ENCODE results near the gene EYS.

Gene EYS

DNA sequence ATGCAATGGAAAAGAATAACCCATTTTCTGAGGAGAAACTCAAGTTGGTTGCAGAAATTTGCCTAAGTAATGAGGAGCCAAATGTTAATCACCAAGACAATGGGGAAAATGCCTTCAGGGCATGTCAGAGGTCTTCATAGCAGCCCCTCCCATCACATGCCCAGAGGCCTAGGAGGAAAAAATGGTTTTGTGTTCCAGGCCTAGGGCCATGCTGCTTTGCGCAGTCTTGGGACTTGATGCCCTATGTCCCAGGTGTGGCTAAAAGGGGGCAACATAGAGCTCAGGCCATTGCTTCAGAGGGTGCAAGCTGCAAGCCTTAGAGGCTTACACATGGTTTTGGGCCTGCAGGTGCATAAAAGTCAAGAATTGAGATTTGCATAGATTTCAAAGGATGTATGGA lies 485.9 kb downstream of the EYS start:
- no peak for DNase-seq (ENCODE audit: low read depth)

DNA sequence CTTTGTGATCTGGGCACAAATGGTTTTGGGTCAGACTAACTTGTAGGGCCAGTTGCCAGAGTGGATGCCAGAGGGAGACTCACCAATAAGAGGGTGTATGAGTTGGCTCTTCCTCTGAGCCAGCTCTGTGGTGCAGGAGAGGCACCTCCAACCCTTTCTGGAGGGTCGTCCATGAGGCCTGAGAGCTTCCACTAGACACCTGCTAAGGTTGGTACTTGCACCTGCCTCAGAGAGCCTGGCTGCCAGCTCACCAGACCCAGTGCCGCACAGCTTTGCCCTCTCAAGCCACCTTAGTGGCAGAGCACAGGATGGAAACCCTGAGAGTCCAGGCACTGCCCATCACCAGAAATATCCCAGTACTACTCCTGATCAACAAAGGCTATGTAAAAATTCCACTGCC lies 504.3 kb downstream of the EYS start:
- DNase-seq (ENCODE audit: low read depth): no peak

- DNase-seq (ENCODE audit: low read depth): no peak
These were observed 507.3 kb downstream of the EYS start for GRCh38 chr6:65199683-65200082.

GRCh38 chr6:65199121-65199520 lies 507.9 kb downstream of the EYS start:
- DNase-seq (ENCODE audit: low read depth): no peak

GRCh38 chr6:65191471-65191870 lies 515.6 kb downstream of the EYS start:
- no peak for DNase-seq (ENCODE audit: low read depth)

- DNase-seq (ENCODE audit: low read depth): no peak
These were observed 517.7 kb downstream of the EYS start for GRCh38 chr6:65189236-65189881.

DNA sequence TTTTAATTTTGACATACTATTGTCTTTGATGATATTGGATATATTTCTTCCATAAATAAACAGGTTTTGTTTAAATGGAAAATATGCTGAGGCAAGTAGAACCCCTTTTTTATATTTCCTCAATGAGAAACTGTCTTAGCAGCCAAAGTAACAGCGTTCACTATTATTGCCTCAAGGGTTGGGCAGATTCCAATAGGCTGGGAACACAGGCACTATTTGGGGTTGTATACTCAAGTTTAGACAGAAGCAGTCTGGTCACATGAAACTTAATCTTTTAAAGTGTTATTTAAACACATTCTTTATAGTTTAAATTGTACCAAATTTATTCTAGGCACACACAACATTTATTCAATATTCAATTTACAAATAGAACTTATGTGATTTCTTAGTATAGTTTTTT lies 520.2 kb downstream of the EYS start:
- no peak for DNase-seq (ENCODE audit: low read depth)

GRCh38 chr6:65182681-65183080 lies 524.3 kb downstream of the EYS start:
- DNase-seq (ENCODE audit: low read depth): no peak

- no peak for DNase-seq (ENCODE audit: low read depth)
These were observed 536.8 kb downstream of the EYS start for GRCh38 chr6:65170273-65170672.

DNA sequence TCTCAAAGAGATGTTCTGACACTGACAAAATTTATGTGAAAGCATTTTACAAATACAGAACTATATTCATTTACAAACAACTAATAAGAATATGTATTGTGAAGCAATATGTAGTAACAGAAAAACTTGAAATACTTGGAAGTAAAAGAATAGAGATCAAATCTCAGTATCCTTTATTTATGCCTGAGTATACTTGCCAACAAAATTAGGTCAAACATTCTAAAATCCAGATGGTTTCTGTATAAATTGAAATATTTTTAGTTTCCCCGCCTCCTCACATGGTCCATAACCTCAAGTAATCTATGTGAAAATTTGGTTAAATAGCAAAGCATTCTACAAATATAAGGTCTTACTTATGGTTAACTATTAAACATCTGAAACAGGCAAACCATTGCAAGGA lies 545.4 kb downstream of the EYS start:
- DNase-seq (ENCODE audit: low read depth): no peak

GRCh38 chr6:65157025-65157424 lies 550.0 kb downstream of the EYS start:
- no peak for DNase-seq (ENCODE audit: low read depth)

DNA sequence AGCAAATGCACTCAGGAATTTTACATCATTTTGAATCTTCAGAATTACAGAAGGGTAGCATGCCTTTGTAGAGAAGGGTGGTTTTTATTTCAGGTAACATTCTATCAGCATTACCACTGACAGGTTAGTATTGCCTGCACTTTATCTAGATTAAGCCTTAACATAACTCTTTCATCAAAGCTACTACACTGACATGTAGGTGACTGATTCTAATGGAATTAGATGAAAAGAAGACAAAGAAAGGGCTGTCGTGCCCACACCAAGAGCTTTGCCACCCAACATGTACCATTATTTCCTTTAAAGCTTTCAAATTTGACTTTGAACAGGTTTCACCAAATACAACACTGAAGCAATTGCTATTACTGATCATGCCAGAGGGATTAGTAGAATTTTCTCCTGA lies 551.9 kb downstream of the EYS start:
- DNase-seq (ENCODE audit: low read depth): no peak

GRCh38 chr6:65149841-65150240 lies 557.2 kb downstream of the EYS start:
- DNase-seq (ENCODE audit: low read depth): no peak

DNA sequence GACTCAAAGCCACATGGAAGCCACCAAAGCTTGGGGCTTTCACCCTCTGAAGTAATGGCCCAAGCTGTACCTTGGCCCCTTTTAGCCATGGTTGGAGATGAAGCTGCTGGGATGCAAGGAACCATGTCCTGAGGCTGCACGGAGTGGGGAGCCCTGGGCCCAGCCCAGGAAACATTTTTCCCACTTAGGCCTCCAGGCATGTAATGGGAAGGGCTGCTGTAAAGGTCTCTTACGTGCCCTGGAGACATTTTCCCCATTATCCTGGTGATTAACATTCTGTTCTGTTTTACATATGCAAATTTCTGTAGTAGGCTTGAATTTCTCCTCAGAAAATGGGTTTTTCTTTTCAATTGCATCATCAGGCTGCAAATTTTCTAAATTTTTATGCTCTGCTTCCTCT lies 558.2 kb downstream of the EYS start:
- no peak for DNase-seq (ENCODE audit: low read depth)

- no peak for DNase-seq (ENCODE audit: low read depth)
These were observed 571.5 kb downstream of the EYS start for GRCh38 chr6:65135567-65135966.

DNA sequence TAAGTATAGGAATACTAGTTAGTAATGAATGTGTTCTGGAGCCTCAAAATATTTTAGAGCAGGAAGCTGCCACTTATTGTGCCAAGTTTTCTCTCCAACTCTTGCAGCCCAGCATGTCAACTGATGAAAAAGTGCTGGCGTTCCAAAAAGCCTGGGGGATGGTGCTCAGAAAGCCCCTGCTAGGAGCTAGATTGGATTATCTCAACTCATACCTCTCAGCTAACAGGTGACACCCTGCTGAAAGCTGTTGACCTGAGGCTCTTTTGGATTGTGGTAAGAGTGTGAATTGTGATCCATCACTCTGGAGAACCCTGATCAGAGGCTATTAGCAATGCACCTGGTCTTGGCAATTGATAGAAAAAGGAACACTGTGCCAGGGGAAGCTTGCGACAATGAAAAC lies 580.4 kb downstream of the EYS start:
- no peak for DNase-seq (ENCODE audit: low read depth)

DNA sequence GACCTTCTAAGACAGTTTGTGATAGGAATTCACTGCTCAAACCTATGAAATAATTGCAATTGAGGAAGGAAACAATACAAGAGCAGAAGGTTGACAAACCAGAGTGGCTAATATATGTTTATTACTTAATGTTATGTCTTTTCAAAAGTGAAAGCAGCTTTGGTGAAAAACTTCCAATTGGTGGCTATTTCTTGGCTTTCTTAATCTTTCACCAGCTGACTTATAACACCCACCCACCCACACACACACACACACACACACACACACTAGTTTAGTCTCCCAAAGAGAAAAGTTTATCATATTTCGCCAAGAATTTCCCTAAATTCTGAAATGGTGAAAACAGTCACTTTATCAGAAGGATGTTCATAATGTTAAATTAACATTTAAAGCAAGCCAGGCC lies 583.5 kb downstream of the EYS start:
- DNase-seq (ENCODE audit: low read depth): no peak

DNA sequence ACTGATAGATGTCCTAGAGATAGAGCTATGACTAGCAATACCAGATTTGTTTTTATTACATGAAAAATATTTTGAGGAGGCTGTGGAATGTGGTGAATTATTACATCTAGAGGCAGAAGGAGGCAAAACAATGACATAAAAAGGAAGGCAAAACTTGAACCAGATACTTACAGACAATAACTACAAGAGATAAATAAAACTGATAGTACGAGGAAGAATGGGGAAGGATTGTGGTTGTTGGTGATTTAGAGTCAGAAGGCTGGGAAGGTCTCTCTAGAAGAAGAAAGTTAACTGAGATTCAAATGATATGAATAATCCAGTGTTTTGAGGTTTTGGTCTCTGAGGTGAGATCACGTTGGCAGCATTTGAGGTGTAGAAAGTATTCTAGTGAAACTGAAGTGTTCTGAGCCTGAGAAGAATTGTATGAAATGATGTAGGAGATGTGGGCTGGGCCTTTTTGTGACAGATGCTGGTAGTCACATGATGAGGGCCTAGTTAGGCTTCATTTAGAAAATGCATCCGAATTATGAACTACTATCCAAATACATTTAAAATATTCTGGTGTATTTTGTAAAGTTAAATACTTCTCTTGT lies 589.1 kb downstream of the EYS start:
- DNase-seq (ENCODE audit: low read depth): no peak

GRCh38 chr6:65116326-65116725 lies 590.7 kb downstream of the EYS start:
- DNase-seq (ENCODE audit: low read depth): no peak

GRCh38 chr6:65113581-65113980 lies 593.4 kb downstream of the EYS start:
- no peak for DNase-seq (ENCODE audit: low read depth)

DNA sequence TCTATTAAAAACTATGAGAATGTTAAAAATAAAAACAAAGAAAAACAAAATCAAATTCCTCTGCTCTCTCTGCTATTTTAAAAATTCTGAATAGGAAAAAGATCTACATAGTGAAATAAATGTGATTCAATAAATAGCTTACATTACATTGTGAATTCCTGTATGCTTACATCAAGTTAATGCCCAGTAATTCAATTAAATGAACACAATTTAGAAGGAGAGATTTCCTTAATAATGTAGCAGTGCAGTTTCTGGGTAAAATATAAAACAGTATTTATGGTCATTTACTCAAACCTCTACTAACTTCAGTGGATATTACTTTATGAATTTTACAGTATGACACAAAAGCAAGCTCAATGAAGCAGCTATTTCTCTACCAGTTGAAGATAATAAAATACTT lies 594.6 kb downstream of the EYS start:
- no peak for DNase-seq (ENCODE audit: low read depth)

- no peak for DNase-seq (ENCODE audit: low read depth)
These were observed 597.0 kb downstream of the EYS start for GRCh38 chr6:65110031-65110430.

- DNase-seq (ENCODE audit: low read depth): no peak
These were observed 608.7 kb downstream of the EYS start for GRCh38 chr6:65098349-65098748.

DNA sequence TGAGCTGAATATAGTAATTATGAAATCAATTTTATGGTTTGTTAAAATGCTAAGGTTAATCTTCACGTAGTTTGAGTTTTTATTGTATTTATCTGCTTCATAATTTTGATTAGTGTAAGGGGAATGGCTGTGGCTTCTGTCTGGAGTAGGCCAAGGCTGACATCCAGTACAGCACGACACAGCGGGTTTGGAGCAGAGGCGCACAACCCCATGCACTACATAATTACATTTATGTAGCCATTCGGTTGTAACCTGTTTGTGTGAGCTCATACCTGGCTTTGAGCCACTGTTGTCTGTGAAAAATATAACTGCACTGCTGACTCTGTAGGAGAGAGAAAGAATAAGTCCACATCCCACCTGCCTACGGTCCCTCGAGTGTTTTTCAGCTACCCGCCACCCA lies 615.5 kb downstream of the EYS start:
- DNase-seq (ENCODE audit: low read depth): no peak
